GM21576 (cell line): ENCODE data around the gene POLA1.
"Not testable (repeated sequence)": the region's sequence is repeated elsewhere in the genome, so short reads cannot be mapped to it uniquely, and the experiment has no call there.

ENCODE experiments used
- ATAC-seq: cut with Tn5 transposase; IDR thresholded peaks from one replicate; pipeline ENCODE4 v1.9.1; 2021; ENCODE audit warnings: mild to moderate bottlenecking, moderate library complexity; ENCODE audit not compliant: unreplicated experiment

POLA1 gene

GRCh38 chrX:24693453-24694202 is at the start of gene POLA1:
POLA1 (plus strand) TSS chrX:24693918; CDS start chrX:24693962, 44 bp downstream.
- ATAC-seq, result peak; percentile 97

DNA sequence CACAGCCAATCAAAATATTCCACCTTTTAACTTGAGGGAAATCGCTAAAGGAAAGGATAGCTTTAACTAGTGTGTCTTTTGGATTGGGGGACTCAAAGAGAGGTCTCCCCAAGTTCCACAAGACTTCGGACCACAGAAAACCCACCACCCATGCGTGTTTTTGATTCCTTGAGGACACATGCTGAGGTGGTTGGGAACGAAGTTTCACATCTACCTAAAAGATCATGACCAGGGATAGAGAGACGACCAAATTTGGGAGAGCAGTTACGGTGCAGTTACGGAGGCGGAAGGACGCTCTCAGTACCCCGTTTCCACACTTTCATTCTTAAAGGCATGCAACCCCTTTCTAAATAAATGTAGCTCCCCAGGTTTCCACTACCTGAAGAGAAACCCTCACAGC is 47.7 kb upstream of the POLA1 start:
- ATAC-seq, result no peak

DNA sequence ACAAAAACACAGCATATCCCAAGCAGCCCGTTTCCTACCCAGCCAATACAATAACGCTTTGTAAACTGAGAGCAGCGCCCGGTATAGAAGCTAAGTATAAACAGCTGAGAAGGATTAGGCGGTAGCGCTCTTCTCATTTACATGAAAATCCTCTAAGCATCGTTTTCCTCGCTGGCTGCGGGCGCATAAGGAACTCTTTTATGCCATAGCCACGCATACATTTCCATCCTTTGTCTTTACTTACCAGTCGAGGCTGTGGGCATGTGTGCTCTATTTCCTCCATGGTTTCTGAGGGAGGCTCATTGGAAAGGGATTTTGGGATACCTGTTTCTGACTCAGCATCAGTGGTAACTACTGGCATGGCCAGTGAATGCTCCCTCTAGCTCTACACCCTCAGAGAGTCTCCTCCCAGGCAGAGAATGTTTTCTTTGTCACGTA is 47.0 kb upstream of the POLA1 start:
- no peak for ATAC-seq

DNA sequence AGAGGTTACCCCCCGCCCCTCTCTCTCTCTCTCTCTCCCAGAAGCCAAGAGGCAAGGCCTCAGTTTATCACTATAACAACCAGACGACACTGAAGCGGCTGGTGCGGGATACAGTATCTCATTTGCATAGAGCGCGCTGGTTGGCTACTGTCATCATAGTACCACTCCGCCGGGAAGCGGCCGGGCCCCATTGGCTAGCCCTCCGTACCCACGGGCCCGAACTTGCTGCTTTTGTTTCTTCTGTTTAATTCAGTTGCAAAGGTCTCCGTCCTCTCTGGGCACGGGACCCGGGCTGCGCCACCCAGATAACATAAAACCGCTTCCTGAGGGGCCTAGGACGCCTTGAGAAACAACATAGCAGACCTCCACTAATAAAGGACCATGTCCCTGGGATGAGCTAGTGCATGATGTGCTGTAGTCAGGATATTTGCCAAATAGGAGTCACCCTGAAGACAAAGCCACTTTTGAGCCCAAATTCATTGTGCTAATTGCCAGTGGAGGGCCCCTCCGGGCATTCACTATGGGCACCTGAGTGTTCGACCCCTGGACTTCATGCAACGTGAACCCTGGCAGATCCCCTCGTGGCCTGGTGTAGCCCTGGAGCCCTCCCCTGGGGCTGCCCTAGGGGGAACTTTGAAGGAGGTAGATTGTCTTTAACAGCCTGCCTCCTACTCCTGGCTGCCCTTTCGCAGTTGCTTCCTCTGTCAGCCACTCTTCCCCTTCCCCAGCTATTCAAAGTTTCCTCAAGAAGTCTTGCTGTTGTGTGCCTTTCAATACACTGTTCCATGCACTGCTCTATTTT is 46.3 kb upstream of the POLA1 start, which contains the start of gene PCYT1B:
PCYT1B (minus strand) TSS at position 91 of the 802 bp plus-strand sequence. CDS start 242 bp downstream, outside the sequence.
- ATAC-seq, result peak; percentile 78

DNA sequence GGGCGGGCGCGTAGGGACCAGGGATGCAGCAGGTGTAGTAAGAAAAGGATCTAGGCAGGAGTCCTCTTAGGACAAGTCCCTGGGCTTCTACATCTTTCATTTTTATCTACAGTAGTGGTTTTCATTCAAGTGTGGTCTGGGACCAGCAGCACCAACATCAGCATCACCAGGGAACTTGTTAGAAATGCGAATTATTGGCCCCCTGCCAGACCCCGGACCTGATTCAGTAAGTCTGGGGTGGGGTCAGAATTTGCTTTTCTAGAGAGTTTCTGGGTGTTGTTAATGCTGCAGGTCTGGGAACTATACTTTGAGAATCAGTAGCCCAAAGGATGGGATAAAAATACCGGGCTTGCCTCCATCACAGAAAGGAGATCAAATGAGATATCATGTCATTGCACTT is 45.2 kb upstream of the POLA1 start:
- no peak for ATAC-seq

- ATAC-seq, result no peak
Observed at GRCh38 chrX:24651783-24652182, 41.9 kb upstream of the POLA1 start.

DNA sequence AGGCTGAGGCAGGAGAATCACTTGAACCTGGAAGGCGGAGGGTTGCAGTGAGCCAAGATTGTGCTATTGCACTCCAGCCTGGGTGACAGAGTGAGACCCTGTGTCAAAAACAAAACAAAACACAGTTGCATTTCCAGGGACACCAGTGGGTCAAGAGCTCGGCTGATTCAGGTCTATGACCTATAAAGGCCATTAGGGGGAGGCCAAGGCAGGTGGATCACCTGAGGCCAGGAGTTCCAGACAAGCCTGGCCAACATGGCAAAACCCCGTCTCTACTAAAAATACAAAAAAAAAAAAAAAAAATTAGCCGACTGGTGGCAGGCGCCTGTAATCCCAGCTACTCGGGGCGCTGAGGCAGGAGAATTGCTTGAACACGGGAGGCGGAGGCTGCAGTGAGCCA is 38.0 kb upstream of the POLA1 start:
- not testable (repeated sequence) for ATAC-seq

DNA sequence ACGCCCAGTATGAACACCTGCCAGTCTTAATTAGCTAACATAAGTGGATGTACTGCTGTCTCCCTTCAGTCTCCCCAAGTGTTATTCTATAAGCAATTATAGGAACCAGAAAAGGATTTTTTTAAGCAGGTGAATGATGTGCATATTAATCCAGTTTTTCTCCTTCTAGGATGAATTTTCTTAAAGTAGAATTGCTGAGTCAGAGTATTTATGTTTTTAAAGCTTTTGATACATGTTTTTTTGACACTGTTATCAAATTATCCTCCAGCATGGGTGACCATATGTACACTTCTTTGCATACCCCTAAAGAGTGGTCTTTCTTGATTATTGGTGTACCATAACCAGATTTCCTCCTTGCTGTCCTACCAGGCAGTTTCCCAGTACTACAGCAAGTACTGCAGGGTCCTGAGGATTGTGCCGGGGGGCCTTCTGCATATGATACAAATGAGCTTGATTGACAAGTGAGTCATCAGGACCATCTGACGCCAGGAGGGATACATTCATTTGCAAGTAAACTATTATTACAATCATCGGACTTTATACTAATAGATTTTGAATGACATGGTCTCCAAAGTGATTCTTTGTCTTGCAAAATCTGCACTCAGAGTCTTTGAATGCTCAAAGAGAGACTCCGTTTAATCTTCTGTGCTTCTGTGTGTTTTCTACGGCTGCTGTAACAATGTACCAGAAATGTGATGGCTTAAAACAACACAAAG is 35.9 kb upstream of the POLA1 start:
- no peak for ATAC-seq

DNA sequence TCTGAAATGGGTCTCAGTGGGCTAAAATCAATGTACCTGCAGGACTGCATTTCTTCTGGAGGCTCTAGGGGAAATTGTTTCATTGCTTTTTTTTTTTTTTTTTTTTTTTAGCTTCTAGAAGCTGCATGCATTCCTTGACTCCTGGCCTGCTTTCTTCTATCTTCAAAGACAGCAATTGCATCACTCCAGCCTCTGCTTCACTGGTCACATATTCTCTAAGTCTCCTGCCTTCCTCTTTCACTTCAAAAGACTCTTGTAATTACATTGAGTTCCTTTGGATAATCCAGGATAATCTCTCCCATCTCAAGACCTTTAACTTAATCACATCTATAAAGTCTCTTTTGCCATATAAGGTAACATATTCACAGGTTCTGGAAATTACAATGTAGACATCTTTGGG is 35.3 kb upstream of the POLA1 start:
- no peak for ATAC-seq

- ATAC-seq, result no peak
Observed at GRCh38 chrX:24659106-24659505, 34.6 kb upstream of the POLA1 start.

DNA sequence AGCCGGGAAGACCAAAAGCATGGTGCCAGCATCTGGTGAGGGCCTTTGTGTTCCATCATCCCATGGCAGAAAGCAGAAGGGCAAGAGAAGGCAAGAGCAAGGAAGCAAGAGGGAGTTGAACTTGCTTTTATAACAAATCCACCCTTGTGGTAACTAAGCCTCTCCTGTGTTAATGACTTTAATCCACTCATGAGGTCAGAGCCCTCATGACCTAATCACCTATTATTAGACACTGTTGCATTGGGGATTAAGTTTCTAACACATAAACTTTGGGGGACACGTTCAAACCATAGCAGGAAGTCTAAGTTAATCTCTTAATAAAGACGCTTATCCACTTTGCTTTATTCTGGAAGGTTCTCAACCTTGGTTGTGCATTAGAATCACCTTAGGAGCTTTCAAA is 34.1 kb upstream of the POLA1 start:
- ATAC-seq, result no peak

GRCh38 chrX:24661292-24661691 is 32.4 kb upstream of the POLA1 start:
- no peak for ATAC-seq

- ATAC-seq, result no peak
Observed at GRCh38 chrX:24662352-24662751, 31.4 kb upstream of the POLA1 start.

DNA sequence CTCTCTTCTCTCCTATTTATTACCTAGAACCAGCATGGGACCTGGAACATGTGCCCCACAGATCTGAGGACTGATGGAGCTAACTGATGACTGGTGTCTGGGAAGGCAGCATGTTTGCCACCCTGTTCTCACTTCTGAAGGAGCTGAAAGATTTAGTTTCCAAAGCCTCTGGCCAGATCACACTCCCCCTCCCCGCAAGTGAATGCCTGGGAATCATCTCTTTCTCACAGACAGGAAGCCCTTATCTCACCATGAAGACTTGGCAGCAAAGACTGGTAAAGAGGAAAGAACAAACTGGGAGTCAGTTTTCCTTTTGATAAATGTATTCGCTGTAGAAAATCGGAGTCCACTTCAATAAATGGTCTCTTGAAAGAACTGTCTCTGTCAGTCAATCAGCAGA is 25.6 kb upstream of the POLA1 start:
- no peak for ATAC-seq

GRCh38 chrX:24672701-24673190 is 21.0 kb upstream of the POLA1 start:
- no peak for ATAC-seq

GRCh38 chrX:24673424-24673823 is 20.3 kb upstream of the POLA1 start:
- no peak for ATAC-seq

- peak; percentile 59 for ATAC-seq
Observed at GRCh38 chrX:24676403-24677024, 17.2 kb upstream of the POLA1 start.

GRCh38 chrX:24682739-24683432 is 10.8 kb upstream of the POLA1 start:
- ATAC-seq, result no peak

DNA sequence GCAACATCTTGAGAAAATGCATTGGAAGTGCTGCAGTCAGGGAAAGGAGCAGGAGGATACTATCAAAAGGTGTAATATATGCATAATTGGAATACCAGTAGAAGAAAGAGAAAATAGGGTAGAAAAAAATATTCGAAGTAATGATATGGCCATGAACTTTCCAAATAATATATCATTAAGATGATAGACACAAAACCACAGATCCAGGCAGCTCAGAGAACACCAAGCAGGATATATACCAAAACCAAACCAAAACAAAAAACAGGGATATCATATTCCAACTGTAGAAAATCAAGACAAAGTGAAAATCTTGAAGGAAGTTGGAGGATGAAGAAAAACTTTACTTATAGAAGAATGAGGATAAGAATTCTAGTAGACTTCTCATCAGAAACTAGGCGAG is 9.7 kb upstream of the POLA1 start:
- no peak for ATAC-seq

DNA sequence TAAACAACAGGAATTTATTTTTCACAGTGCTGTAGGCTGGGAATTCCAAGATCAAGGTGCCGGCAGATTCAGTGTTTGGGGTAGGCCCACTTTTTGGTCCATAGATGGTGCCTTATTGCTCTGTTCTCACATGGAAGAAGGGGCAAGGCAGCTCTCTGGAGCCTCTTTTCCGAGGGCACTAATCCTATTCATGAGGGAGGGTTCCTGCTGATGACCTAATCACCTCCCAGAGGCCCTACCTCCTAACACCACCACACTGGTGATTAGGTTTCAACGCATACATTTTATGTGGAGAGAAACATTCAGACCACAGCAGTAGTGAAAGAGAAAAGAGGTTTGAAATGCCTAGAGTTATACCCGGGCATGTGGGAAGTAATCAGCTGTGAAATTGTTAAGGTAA is 1.4 kb upstream of the POLA1 start:
- no peak for ATAC-seq
